ENCODE results near the gene SLBP.

SLBP gene

DNA sequence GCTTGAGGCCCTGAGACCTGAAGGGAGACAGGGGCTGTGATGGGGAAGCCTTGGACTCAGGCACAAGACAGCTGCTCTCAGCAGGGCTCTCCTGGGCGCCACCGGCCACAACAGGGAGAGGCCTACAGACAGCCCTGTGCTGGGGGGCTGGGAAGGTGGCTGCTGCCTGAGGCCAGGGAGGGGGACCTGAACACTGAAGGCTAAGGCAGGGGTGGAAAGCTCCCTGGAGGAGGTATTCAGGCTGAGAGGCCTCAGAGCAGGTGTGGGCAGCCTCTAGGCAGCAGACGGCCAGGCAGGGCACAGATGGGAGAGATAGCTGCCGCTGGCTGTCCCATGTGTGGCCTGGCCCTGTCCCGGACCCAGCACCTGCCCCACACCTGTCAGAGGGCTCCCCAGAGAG is 42.2 kb upstream of the SLBP start:
- H3K36me3 ChIP-seq (ENCODE audit: control insufficient read depth, insufficient read depth, low read length), result no peaks in the 10 kb centered on the region
- no peaks in the 10 kb centered on the region; the same call in 1 of the 2 replicates for H3K27me3 ChIP-seq (replicated peaks; ENCODE audit: control insufficient read depth, insufficient read depth, low read length)
- no peak for DNase-seq (ENCODE audit: extremely low read depth, insufficient read length)
- TF ChIP-seq CTCF (IDR thresholded peaks at IDR 0.05; ENCODE audit: insufficient read depth, low read length, poor library complexity, severe bottlenecking), result no peak
- no peak overlapping the region for H3K4me3 ChIP-seq (replicated peaks; ENCODE audit: low read depth, low read length)

- DNase-seq (ENCODE audit: extremely low read depth, insufficient read length), result no peak
- no peak for TF ChIP-seq CTCF (IDR thresholded peaks at IDR 0.05; ENCODE audit: insufficient read depth, low read length, poor library complexity, severe bottlenecking)
- H3K36me3 ChIP-seq (ENCODE audit: control insufficient read depth, insufficient read depth, low read length), result no peaks in the 10 kb centered on the region
- no peak overlapping the region for H3K4me3 ChIP-seq (replicated peaks; ENCODE audit: low read depth, low read length)
- H3K27me3 ChIP-seq (replicated peaks; ENCODE audit: control insufficient read depth, insufficient read depth, low read length), result no peaks in the 10 kb centered on the region; the same call in 1 of the 2 replicates
These were observed 41.7 kb upstream of the SLBP start for GRCh38 chr4:1753697-1754311.

DNA sequence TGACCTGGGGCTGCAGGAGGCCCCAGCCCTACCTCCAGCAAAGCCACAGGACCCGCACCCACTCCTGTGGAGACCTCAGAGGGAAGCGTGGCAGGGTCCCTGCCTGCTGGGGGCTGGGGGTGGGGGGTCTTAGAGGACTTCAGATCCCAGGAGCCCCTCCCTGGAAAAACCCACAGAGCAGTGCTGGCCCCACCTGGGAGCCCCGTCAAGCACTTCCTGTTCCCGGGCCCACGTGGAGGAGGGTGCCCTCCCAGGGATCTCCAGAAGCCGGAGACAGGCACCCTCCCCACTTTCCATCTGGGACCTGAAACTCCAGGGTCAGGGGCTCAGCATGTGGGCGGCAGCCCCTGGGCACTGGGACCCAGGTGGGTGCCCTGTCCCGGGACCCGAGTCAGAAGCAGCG is 41.2 kb upstream of the SLBP start:
- Histone ChIP-seq H3K4me3 (replicated peaks; ENCODE audit: low read depth, low read length) (no peak overlapping the region), H3K36me3 (ENCODE audit: control insufficient read depth, insufficient read depth, low read length) (no peaks in the 10 kb centered on the region), H3K27me3 (replicated peaks; ENCODE audit: control insufficient read depth, insufficient read depth, low read length) (no peaks in the 10 kb centered on the region; the same call in 1 of the 2 replicates)
- no peak for TF ChIP-seq CTCF (IDR thresholded peaks at IDR 0.05; ENCODE audit: insufficient read depth, low read length, poor library complexity, severe bottlenecking)
- no peak for DNase-seq (ENCODE audit: extremely low read depth, insufficient read length)

- no peak for DNase-seq (ENCODE audit: extremely low read depth, insufficient read length)
- TF ChIP-seq CTCF (IDR thresholded peaks at IDR 0.05; ENCODE audit: insufficient read depth, low read length, poor library complexity, severe bottlenecking), result no peak
- no peak overlapping the region for H3K4me3 ChIP-seq (replicated peaks; ENCODE audit: low read depth, low read length)
- no peaks in the 10 kb centered on the region for H3K36me3 ChIP-seq (ENCODE audit: control insufficient read depth, insufficient read depth, low read length)
- no peaks in the 10 kb centered on the region; the same call in 1 of the 2 replicates for H3K27me3 ChIP-seq (replicated peaks; ENCODE audit: control insufficient read depth, insufficient read depth, low read length)
These were observed 40.3 kb upstream of the SLBP start for GRCh38 chr4:1752284-1753041.

DNA sequence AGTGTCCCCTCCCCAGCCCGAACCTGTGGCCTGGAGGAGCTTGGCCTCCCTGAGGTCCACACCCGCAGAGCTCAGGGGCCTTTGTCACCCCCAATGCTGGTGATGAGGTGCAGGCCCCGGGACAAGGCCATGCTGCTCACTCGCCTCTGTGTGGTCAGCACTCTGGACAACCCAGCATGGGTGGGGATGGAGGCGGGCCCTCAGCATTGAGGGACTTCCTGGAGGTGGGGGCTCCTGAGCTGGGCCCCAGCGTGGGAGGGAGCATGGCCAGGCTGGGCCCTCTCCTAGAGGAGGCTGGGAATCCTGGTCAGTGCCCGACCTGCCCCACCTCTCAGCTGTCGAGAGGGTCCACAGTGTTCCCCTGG is 39.8 kb upstream of the SLBP start:
- H3K4me3 ChIP-seq (replicated peaks; ENCODE audit: low read depth, low read length), result no peak overlapping the region
- H3K27me3 ChIP-seq (replicated peaks; ENCODE audit: control insufficient read depth, insufficient read depth, low read length), result no peaks in the 10 kb centered on the region; the same call in 1 of the 2 replicates
- DNase-seq (ENCODE audit: extremely low read depth, insufficient read length), result no peak
- no peaks in the 10 kb centered on the region for H3K36me3 ChIP-seq (ENCODE audit: control insufficient read depth, insufficient read depth, low read length)
- TF ChIP-seq CTCF (IDR thresholded peaks at IDR 0.05; ENCODE audit: insufficient read depth, low read length, poor library complexity, severe bottlenecking), result no peak
